NCI-H774 (cell line): Measurements from ENCODE around the gene RYR1.
A peak's percentile ranks its signal among the peaks of the same experiment; 100 is the strongest.
"Not testable (repeated sequence)": the region's sequence is repeated elsewhere in the genome, so short reads cannot be mapped to it uniquely, and the experiment has no call there.

Source experiments
- DNase-seq: peaks from one replicate; lab custom pipeline; 2025; lab: John Stamatoyannopoulos, UW

The RYR1 gene

DNA sequence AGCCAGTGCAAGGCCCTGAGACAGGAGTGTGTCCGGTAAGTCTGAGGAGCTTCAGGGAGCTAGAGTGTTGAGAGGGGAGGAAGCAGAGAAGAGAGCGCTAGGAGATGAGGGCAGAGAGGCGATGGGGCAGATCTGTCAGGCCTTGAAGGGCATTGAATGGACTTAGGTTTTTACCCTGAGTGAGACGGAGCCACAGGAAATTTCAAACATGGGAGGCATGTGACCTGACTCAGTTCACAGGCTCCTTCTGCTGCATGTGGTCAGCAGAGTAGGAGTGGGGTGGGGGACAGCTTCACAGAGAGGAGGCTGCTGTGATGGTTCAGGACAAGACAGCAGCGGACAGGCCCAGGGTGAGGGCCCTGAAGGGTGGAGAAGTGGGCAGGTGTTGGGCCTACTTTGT is 33.1 kb upstream of the RYR1 start:
- no peak for DNase-seq

- DNase-seq, result no peak
Observed at GRCh38 chr19:38401148-38401547, 32.3 kb upstream of the RYR1 start.

GRCh38 chr19:38402623-38402966 is 30.9 kb upstream of the RYR1 start:
- no peak for DNase-seq

GRCh38 chr19:38402967-38403674 is 30.4 kb upstream of the RYR1 start, which contains the start of gene FAM98C:
TSS of gene FAM98C (plus strand) at chr19:38403093. CDS start at chr19:38403154, 61 bp downstream.
- DNase-seq, result peak; percentile 94

GRCh38 chr19:38404858-38405257 is 28.6 kb upstream of the RYR1 start:
- no peak for DNase-seq

GRCh38 chr19:38405276-38405675 is 28.2 kb upstream of the RYR1 start:
- no peak for DNase-seq

- no peak for DNase-seq
Observed at GRCh38 chr19:38409631-38410133, 23.8 kb upstream of the RYR1 start.

GRCh38 chr19:38410407-38410806 is 23.1 kb upstream of the RYR1 start:
- not testable (repeated sequence) for DNase-seq

DNA sequence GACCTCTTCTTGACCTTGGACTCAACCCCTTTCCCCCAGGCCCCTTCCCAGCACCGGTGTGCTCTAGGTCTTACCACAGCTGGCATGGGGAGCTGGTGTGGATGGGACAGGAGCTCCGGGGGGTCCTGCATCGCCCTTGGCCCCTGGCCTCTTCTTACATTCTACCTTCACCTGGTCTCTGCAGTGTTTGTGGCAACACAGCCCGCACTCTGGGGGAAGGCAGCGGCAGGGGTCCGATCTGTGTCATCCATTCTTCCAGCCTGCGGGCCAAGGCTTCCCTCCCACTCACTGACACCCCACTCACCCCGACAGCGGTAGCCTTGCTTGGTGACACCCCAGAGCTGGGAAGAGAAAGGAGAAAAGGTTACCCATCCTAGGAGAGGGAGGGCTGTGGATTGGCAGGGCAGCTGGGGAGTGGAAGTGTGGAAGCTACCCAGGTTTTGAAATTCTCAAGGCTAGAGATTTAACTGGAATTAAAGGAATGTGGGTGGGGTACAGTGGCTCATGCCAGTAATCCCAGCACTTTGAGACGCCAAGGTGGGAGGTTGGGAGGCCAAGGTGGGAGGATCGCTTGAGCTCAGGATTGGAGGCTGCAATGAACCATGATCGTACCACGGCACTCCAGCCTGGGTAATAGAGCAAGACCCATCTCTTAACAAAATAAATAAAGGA is 22.3 kb upstream of the RYR1 start:
- no peak for DNase-seq

DNA sequence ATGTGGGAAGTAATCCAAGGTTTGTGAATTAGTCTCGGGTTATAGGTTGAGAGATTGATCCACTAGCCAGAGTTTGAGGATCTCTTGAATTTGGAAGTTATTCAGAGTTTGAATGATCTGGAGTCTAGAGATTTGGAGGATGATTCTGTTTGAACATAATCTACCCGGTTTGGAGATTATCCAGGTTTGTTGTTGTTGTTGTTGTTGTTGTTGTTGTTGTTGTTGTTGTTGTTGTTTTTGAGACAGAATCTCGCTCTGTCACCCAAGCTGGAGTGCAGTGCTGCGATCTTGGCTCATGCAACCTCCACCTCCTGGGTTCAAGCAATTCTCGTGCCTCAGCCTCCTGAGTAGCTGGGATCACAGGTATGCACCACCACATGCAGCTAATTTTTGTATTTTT is 21.6 kb upstream of the RYR1 start:
- DNase-seq, result not testable (repeated sequence)

DNA sequence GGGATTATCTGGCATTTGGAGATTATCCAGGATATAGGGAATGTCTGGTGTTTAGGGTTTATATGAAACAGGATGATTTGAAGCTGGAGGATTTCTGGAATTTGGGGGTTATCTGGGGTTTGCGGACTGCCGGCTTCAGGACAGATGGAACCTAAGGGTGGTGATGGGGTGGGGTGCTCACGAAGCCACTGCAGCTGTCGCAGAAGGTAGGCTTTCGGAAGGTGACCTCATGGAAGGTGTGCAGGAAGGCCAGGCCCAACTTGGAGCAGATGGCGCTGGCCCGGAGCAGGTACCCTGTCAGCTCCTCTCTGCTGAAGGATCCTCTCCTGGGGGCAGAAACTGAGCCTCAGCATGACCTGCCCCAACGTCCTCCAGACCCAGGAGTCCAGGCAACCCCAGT is 21.0 kb upstream of the RYR1 start:
- DNase-seq, result no peak

DNA sequence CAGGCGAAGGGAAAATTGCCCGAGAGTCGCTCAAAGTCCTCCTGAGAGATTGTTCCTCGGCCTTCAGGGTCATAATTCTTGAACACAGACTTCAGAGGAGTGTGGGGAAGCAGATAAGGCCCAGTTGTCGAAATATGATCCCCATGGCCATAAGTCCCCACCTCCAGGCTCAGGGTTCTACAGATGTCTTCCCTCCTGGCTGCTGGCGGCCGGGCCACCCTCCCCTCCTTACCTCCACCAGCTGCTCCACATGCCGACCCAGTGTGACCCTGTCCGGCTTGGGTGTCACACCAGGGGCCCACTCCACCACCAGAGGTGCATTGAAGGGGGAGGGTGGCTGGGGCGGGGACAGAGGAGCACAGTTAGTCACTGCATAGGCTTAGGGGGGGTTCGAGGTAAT is 20.5 kb upstream of the RYR1 start:
- no peak for DNase-seq

DNA sequence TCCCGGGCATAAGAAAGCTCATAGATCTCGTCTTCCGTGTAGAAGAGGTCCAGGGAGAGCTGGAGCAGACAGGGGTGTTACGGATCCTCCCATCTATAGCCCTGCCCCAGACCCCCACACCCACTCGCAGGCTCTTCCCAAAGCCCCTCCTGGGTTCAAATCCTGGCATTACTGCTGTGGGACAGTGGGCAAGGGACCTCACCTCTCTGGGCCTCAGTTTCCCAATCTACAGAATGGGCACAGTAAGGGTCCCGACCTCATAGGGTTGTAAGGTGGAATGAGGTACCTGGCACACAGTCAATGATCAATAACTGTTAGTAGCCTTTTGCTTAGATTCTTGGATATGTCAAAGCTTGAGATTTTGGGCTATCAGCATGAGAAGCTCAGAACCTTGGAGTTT is 20.1 kb upstream of the RYR1 start:
- no peak for DNase-seq

DNA sequence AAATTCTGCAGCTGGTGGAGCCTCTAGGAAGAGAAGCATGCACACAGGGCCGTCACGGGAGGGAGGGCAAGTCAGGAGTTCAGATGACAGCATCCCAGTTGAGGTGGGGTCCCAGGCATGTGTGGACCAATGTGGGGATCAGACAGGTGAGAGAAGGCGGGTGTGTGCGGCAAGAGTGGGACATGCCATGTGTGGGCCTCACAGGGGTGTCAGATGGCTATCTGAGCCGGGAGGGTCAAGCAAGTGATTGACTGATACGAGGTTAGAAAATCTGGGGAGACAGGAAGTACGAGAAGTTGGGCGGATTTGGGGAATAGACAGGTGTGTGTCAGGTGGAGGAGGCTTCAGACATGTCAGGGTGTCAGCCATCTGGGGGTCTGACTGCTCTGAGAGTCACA is 16.3 kb upstream of the RYR1 start:
- DNase-seq, result no peak

- peak; percentile 25 for DNase-seq
Observed at GRCh38 chr19:38417544-38418506, 15.7 kb upstream of the RYR1 start.

- no peak for DNase-seq
Observed at GRCh38 chr19:38420935-38421334, 12.6 kb upstream of the RYR1 start.

- no peak for DNase-seq
Observed at GRCh38 chr19:38421856-38422255, 11.6 kb upstream of the RYR1 start.

DNA sequence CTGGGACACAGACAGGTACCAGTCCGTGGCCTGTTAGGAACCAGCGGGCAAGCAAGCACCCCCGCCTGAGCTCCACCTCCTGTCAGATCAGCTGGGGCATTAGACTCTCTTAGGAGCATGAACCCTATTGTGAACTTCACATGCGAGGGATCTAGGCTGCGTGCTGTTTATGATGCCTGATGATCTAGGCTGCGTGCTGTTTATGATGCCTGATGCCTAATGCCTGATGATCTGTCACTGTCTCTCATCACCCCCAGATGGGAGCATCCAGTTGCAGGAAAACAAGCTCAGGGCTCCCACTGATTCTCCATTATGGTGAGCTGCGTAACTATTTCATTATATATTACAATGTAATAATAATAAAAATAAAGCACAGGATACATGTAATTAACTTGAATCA is 11.1 kb upstream of the RYR1 start:
- DNase-seq, result no peak

DNA sequence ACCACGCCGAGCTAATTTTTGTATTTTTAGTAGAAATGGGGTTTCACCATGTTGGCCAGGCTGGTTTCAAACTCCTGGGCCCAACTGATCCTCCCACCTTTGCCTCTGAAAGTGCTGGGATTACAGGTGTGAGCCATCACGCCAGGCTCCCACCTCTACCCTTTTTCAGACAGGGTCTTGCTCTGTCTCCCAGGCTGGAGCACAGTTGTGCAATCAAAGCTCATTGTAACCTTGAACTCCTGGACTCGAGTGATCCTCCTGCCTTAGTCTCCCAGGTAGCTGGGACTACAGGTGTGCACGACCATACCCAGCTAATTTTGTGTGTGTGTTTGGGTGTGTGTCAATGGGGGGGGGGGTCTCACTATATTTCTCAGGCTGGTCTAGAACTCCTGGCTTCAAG is 9.2 kb upstream of the RYR1 start:
- no peak for DNase-seq

GRCh38 chr19:38425222-38425809 is 8.2 kb upstream of the RYR1 start:
- DNase-seq, result no peak

DNA sequence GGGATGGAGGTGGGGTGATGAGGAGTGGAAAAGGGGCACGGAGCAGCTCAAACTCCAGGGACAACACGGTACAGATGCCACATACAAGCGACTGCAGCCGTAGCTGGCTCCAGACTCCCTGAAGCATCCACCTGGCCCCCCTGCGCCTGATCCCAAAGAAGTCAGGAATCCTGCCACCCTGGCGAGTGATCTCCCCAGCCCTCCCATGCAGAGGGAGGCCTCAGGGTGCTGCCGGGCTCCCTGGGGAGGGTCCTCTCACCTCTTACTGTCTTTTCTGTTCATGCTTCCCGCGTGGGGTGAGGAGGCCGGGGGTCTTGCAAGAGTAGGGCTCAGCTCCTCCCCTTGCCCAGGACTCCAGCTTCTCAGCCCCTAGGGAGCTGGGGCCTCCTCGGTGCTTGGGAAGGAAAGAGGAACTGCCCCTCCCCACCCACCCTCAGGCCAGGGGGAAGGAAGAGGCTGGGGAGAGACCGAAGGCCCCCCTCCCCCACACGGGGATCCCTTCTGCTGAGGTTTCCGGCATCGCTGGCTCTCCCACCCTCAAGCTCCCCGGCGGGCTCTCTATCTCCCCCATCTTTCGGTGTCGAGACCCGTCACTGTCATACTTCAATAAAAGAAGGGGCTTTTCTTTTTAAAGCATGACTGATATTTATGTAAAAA is 7.6 kb upstream of the RYR1 start, which contains the start of gene RASGRP4:
RASGRP4 (minus strand) TSS at position 410 of the 657 bp plus-strand sequence; CDS start at position 282, 128 bp downstream.
- DNase-seq, result no peak
